Activated T-cell treated with anti-CD3 and anti-CD28 coated beads, Interleukin-2, amount 50 U/mL, for 72 hours (primary cell): ENCODE measurements around the gene ADGRF3. TPM values are rescaled to one million over a fixed set of nuclear protein-coding genes. Genes with fewer than 3 reads are reported as not detected.
"Not testable (repeated sequence)": the region's sequence is repeated elsewhere in the genome, so short reads cannot be mapped to it uniquely, and the experiment has no call there.

Experiments used
- ATAC-seq, 2 donors: fragments of 150-1000 bp; cut with Tn5 transposase; replicated peaks in 1 of 2; 2 replicates each; pipeline ENCODE4 v1.10.0; 2021; ENCODE audit warnings: moderate library complexity in 2 of 2, mild to moderate bottlenecking in 1 of 2
- DNase-seq, 2 donors: peaks; one replicate each; pipeline ENCODE4 v3.0.0; 2021 to 2022; ENCODE audit warnings: mixed read lengths in 1 of 2
- H3K27ac Mint-ChIP-seq: one replicate; pipeline ENCODE4 v1.8.0; 2022; ENCODE audit warnings: mild to moderate bottlenecking, moderate library complexity, mixed read lengths
- H3K27me3 Mint-ChIP-seq: one replicate; pipeline ENCODE4 v1.8.0; 2022; ENCODE audit warnings: low read depth, mixed read lengths
- H3K36me3 Mint-ChIP-seq, 2 donors: one replicate each; pipeline ENCODE4 v1.8.0; 2022; ENCODE audit warnings: mixed read lengths in 2 of 2, mild to moderate bottlenecking in 1 of 2; ENCODE audit not compliant: insufficient read depth in 2 of 2
- H3K4me1 Mint-ChIP-seq: one replicate; pipeline ENCODE4 v1.8.0; 2022; ENCODE audit warnings: low read depth, mixed read lengths
- H3K4me3 Mint-ChIP-seq, 2 donors: one replicate each; pipeline ENCODE4 v1.8.0; 2022; ENCODE audit warnings: mild to moderate bottlenecking in 2 of 2, mixed read lengths in 2 of 2, moderate library complexity in 2 of 2
- H3K9me3 Mint-ChIP-seq, 2 donors: one replicate each; pipeline ENCODE4 v1.8.0; 2022; ENCODE audit warnings: mixed read lengths in 2 of 2
- total RNA-seq, 2 donors: library from RNA; stranded (reverse); gene quantifications; one replicate each; pipeline ENCODE4 v1.2.3, GENCODE V29; 2022

ADGRF3 gene
- total RNA-seq, 2 donors from 2014 or later: 2.4 to 4.8 TPM

DNA sequence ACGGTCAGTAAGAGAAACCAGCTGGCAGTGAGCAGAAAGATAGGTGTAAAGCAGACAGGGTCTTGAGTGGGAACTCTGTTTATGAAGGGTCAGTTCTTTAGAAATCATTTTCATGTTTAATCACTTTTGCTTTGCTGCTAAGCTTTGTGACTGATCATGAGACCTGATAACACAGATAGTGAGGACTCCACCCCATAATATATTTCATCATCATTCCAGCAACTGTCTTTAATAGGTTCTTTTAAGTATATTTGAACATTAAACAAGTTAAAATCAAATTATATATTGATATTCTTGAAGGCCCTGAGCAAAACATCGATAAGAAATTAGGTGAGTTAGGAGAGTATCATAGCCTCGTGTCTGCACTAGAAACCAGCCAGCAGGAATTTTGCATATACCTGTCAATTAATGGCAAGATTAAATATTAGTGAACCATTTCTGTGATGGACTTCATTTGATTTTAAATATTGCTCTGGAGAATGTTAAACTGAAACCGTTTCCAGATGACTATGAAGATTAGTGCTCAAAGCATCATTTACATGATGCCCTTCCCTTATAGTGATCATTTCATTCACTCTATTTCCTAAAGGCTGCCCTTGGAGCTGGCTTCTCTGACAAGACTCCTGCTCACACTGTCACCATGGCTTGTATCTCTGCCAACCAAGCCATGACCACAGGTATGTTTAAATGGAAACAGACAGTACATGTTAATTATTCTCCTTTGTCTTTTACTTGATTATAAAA, 69.9 kb downstream of the ADGRF3 start:
- Mint-ChIP-seq H3K4me3 (no peak overlapping the region), H3K27ac (no peak overlapping the region), H3K36me3 (peaks cover 3 to 19% of the 10 kb centered on the region in 2 donors), H3K9me3 (no peaks in the 10 kb centered on the region), H3K27me3 (no peaks in the 10 kb centered on the region), H3K4me1 (peaks cover 5% of the 10 kb centered on the region)
- no peak for DNase-seq
- ATAC-seq: no peak

DNA sequence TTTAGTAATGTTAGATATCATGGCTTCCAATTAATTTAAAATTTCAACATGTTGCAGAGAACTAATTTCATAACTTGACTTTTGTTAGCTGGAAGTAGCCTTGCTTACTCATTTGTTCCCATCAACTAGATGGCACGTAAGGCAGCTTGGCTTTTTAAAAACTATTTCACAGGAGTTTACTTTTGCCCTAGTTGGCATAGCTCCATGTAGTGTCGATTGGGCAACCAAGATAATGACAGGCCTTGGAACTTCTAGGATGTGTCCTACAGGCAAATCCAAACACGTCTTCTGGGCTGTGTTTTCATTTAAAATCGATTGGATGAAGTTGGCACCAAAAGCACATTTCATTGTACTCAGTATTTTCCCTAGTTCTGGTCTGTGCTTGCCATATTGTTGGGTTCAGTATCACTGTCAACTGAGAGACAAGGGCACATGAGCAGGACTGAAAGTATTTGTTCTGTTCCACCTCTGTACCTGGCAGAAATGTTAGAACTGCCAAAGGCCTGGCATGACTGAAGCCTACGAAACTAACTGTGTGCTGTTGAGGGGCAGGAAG, 72.5 kb downstream of the ADGRF3 start:
- Mint-ChIP-seq H3K9me3 (no peaks in the 10 kb centered on the region), H3K4me3 (no peak overlapping the region), H3K4me1 (peaks cover 16% of the 10 kb centered on the region), H3K27ac (no peak overlapping the region), H3K27me3 (no peaks in the 10 kb centered on the region), H3K36me3 (peaks cover 2 to 8% of the 10 kb centered on the region in 2 donors)
- DNase-seq (no peak), ATAC-seq (no peak)

DNA sequence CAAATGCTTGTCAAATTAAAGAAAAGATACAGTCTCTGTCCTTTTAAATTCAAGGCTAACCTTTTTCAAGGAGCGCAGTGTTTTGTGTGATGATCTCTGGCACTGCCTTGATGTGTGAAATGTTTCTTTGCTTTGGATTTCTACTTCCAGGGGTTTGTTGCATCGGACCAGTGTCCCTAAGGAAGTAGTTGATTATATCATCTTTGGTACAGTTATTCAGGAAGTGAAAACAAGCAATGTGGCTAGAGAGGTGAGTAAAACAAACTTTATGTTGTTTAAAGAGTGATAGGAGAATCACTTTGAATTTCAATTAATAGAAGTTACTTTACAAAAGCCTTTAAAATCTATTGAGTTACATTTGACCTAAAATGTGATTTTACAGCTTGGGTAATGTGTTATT, 73.1 kb downstream of the ADGRF3 start:
- DNase-seq (no peak), ATAC-seq (no peak)
- no peak overlapping the region for H3K27ac Mint-ChIP-seq
- peaks cover 2 to 6% of the 10 kb centered on the region in 2 donors for H3K36me3 Mint-ChIP-seq
- H3K27me3 Mint-ChIP-seq: no peaks in the 10 kb centered on the region
- H3K9me3 Mint-ChIP-seq: no peaks in the 10 kb centered on the region
- H3K4me3 Mint-ChIP-seq: no peak overlapping the region
- H3K4me1 Mint-ChIP-seq: peaks cover 16% of the 10 kb centered on the region

DNA sequence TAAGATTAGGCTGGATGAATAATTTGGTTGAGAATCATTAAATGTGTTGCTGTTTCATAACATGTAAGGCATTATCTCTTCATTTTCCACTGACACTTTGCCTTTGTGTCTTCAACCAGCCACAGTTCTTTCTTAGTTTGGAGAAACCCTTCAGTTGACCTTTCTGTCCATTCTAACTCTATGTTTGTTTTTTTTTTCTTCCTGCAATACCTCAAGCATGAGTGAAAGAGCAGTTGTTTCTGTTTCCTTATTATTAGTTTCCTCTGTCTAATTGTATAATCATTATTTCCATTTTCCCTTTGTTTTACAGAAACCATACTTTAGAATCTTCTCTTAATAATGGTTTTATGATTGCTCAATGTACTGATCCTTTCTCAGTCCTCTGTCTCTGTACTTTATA, 76.2 kb downstream of the ADGRF3 start:
- H3K9me3 Mint-ChIP-seq: no peaks in the 10 kb centered on the region
- H3K27me3 Mint-ChIP-seq: no peaks in the 10 kb centered on the region
- H3K27ac Mint-ChIP-seq: peak overlapping the region; percentile 97
- DNase-seq (no peak), ATAC-seq (no peak)
- peak overlapping the region in 1 of 2 donors; percentile 12 for H3K4me3 Mint-ChIP-seq
- H3K4me1 Mint-ChIP-seq: peaks cover 16% of the 10 kb centered on the region
- peaks cover 2 to 3% of the 10 kb centered on the region in 2 donors for H3K36me3 Mint-ChIP-seq

DNA sequence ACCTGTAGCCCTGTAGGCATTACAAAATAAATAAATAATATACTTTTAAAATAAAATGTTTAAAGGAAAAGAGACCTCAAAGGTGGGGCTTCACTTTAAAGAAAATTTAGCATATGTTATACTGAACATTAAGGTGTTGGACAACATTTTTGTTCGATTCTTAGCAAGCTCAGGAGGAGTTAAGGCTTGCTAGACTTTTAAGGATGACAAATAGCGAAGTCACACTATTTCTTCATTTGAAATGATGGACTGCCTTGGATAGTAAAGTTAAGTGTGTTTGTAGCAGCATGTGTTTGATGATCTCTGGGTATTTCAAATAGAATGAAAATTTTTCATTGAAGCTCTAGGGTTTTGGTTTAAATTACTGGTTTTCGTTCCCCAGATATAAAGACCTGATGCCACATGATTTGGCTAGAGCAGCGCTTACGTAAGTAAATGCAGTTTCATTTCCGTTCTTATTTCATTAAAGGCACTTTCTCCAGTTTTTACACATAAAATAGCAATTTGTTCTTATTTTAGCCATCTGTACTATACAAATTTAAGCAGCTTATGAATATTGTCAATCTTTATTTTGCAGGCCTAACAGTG, 76.9 kb downstream of the ADGRF3 start:
- Mint-ChIP-seq H3K27ac (no peak overlapping the region), H3K27me3 (no peaks in the 10 kb centered on the region)
- ATAC-seq: no peak

DNA sequence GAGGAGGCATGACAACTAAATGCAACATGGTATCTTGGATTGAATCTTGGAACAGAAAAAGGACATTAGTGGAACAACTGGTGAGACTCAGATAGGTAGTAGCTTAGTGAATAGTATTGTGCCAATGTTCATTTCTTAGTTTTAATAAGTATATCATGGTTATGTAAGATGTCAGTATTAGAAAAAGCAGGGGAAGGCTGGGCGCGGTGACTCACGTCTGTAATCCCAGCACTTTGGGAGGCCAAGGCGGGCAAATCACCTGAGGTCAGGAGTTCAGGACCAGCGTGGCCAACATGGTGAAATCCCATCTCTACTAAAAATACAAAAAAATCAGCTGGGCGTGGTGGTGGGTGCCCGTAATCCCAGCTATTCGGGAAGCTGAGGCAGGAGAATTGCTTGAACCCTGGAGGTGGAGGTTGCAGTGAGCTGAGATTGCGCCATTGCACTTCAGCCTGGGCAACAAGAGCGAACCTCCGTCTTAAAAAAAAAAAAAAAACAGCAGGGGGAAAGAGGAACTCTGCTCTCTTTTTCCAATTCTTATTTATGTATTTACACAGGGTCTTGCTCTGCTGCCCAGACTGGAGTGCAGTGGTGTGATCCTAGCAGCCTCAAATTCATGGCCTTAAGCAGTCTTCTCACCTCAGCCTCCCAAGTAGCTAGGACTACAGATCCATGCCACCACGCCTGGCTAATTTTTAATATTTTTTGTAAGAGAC, 77.8 kb downstream of the ADGRF3 start:
- H3K4me3 Mint-ChIP-seq, ATAC-seq, H3K27me3 Mint-ChIP-seq, H3K27ac Mint-ChIP-seq, DNase-seq, H3K9me3 Mint-ChIP-seq, H3K36me3 Mint-ChIP-seq: not testable (repeated sequence)
- peaks cover 16% of the 10 kb centered on the region for H3K4me1 Mint-ChIP-seq

More for the DNA sequence above, 76.9 kb downstream of the ADGRF3 start:
- H3K9me3 Mint-ChIP-seq: no peaks in the 10 kb centered on the region
- no peak for DNase-seq
- H3K4me1 Mint-ChIP-seq: peaks cover 16% of the 10 kb centered on the region
- peaks cover 2 to 3% of the 10 kb centered on the region in 2 donors for H3K36me3 Mint-ChIP-seq
- no peak overlapping the region for H3K4me3 Mint-ChIP-seq

DNA sequence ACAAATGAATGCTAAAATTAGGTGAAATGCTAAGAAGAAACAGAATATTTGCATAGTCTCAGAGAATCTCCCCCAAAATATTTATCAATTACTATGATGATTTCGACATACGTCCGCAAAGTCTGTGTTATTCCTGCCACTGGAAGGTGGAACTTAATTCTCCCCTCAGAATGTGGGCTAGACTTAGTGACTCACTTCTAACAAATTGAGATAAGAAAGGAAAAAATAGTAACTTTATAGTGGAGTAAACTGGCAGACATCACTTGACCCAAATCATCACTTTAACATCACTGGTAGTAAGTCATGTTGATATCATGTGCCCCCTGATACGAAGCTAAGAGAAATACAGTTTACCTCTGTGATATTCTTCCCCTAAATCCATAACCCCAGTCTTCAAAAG, 78.4 kb downstream of the ADGRF3 start:
- H3K4me3 Mint-ChIP-seq: no peak overlapping the region
- H3K27ac Mint-ChIP-seq: no peak overlapping the region
- no peaks in the 10 kb centered on the region for H3K9me3 Mint-ChIP-seq
- H3K27me3 Mint-ChIP-seq: no peaks in the 10 kb centered on the region
- DNase-seq (no peak), ATAC-seq (no peak)
- peaks cover 11% of the 10 kb centered on the region for H3K4me1 Mint-ChIP-seq
- peaks cover 0 to 3% of the 10 kb centered on the region in 2 donors for H3K36me3 Mint-ChIP-seq

DNA sequence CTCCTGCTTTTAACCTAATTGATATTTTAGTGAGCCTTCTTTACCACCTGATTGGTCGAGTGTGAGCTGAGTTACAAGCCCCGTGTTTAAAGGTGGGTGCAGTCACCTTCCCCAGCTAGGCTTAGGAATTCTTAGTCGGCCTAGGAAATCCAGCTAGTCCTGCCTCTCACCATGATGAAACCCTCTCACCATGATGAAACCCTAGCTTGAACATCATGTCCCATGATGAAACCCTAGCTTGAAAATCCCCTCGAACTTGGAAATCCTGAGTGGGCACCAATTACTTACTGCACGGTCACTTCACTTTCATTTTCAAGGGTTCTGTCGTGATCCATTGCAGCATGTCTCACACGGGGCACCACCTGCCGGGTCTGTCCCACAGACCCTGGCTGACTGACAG, 87.8 kb downstream of the ADGRF3 start:
- not testable (repeated sequence) for H3K27ac Mint-ChIP-seq, H3K9me3 Mint-ChIP-seq, H3K4me3 Mint-ChIP-seq, ATAC-seq, H3K27me3 Mint-ChIP-seq, DNase-seq, H3K36me3 Mint-ChIP-seq, H3K4me1 Mint-ChIP-seq

Other genes starting within 250 kb of the ADGRF3 start
- gene GAREM2, start 173.7 kb downstream of the ADGRF3 start, total RNA-seq: 1 to 10 TPM; 1.4 to 1.9 TPM
- 100 to 1,000 TPM; 108 TPM for gene HADHA, start 102.2 kb downstream of the ADGRF3 start, total RNA-seq
- 10 to 100 TPM; 79.7 to 89.0 TPM for gene HADHB, start 101.8 kb downstream of the ADGRF3 start, total RNA-seq
- 10 to 100 TPM; 35.0 to 38.9 TPM for gene SELENOI, start 646 bp downstream of the ADGRF3 start, total RNA-seq
- gene DRC1, start 55.1 kb upstream of the ADGRF3 start, total RNA-seq: under 1 TPM in 1 of 2 donors, not detected in 1; 0.17 TPM
- gene OTOF, start 131.3 kb upstream of the ADGRF3 start, total RNA-seq: 1 to 10 TPM; 1.6 to 4.7 TPM